HG02852 (cell line): ENCODE results near the gene ARAP2.

Experiments used
- ATAC-seq: cut with Tn5 transposase; IDR thresholded peaks from one replicate; pipeline ENCODE4 v1.9.1; 2021; ENCODE audit warnings: mild to moderate bottlenecking, moderate library complexity; ENCODE audit not compliant: unreplicated experiment

ARAP2 gene

DNA sequence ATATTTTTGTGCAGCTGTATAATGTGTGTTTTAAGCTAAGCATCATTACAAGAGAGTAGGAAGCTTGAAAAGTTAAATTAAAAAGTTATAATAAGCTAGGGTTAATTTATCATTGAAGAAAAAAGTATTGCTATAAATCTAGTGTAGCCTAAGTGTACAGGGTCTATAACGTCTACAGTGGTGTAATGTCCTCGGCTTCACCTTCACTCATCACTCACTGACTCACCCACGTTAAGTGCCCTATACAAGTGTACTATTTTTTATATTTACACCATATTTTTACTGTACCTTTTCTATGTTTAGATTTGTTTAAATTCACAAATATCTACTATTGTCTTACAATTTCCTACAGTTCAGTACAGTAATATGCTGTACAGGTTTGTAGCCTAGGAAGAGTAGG, 23.5 kb downstream of the ARAP2 start:
- no peak for ATAC-seq

DNA sequence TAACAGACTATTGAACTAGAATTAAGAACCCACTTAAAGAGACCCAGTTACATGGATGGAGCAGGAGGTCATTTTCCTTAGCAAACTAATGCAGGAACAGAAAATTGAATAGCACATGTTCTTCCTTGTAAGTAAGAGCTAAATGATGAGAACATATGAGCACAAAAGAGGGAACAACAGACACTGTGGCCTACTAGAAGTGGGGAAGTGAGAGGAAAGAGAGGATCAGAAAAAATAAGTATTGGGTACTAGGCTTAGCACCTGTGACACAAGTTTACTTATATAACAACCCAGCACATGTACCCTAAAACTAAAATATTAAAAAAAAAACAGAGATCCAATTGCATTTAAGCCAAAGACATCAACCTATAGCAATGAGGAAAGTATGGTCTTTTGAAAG, 26.2 kb downstream of the ARAP2 start:
- ATAC-seq, result peak; percentile 68

DNA sequence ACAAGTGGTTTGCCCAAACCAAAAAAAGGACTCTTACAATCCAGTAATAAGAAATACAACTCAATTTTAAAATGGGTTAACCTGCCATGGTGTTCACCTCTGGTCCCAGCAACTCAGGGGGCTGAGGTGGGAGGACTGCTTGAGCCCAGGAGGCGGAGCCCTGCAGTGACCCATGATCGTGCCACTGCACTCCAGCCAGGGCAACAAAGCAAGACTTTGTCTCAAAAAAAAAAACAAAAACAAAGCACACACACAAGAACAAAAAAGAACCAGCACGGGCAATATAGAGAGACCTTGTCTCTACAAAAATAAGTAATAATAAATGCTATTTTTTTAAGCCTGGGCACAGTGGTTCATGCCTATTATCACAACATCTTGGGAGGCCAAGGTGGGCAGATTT, 28.7 kb downstream of the ARAP2 start:
- ATAC-seq, result no peak

DNA sequence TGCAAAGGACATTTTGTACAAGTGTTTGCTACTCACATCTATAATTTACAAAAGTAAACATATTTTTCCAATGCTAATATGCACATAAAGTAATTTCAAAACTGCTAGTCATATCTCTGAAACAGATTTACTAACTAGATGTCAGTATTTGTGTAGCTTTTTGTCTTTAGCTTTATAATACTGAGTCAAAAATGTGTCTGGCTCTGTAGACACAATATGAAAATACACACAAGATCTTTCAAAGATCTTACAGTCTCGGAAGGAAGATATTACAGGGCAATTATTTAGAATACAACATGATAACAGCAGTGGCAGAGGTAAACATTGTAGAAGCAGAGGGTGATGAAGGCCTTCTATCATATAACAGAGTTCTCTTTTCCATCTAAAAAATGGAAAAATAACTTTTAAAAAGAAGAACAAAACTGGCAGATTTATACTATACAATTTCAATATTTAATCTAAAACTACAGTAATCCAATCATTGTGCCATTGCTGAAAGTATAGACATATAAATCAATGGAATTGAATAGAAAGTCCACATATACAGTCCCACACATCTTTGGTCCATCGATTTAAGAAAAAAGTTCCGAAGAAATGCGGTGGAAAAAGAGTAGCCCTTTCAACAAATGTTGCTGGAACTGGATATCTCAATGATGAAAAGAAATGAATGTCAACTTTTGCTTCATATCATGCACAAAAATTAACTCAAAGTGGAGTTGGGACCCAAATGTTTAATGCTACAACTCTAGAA, 29.4 kb downstream of the ARAP2 start:
- ATAC-seq, result no peak

DNA sequence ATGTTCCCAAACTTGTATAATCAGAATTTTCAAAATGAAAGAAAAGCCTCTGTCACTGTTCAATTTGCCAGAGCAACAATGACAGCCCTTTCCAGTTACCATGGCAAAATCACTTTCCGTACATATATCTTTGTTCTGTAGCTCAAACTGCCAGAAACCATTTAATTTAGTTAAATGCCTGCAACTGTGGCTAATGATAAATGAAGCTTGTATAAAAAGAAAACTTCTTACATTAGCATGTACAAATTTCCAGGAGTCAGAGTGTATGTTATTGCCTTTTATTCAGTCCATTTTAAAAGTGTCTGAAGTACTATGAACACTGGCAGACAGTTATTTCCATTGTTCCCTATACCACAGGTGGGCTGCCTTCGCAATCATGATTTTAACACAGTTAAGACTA, 30.3 kb downstream of the ARAP2 start:
- ATAC-seq, result no peak

DNA sequence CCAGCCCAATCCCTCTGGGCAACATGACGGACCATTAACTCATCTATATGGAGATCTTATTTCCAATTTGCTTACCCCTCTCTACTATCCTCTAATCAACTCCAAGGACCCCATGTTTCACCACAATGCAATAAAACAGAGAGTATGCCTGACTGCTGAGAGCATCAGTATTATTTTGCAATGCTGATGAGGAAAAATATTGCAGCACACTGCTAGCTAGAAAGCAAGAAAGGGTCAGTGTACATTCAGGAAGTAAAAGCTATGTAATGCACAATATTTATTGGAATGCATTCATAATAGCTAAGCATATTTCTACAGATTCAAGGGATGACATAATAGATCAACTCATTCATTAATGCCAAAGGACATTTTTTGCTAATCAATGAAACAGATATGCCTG, 33.2 kb downstream of the ARAP2 start:
- ATAC-seq, result no peak

DNA sequence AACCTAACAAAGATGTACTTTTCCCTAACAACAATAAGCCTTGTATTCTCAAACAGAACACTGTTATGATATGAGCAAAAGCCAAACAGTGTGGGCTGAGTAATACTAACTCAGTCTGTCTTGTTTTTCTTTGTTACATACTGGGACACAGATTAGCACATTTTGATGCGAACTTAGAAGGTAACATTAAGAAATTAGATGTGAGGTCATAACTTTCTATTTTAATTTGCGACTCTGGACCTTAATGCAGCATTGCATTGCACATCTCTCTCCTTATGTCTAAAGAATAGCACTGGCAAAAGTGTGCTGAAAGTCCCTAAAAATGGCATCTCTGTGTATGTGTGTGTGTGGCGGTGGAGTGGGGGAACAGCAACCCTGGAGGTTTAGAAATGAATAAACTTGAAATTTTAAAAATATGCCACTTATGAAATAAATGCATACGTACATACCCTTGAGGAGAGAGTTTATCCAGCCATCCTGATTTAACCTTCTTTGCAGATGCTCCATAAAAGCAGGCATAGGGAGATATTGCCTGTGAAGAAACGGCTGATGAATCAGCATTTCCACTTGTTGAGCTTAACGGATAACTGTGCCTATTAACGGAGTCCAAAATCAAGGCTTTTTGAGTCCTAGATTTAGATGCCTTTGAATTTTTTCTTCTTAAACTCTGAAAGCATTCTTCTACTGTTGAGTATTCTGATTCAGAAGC, 34.2 kb downstream of the ARAP2 start:
- peak; percentile 63 for ATAC-seq

DNA sequence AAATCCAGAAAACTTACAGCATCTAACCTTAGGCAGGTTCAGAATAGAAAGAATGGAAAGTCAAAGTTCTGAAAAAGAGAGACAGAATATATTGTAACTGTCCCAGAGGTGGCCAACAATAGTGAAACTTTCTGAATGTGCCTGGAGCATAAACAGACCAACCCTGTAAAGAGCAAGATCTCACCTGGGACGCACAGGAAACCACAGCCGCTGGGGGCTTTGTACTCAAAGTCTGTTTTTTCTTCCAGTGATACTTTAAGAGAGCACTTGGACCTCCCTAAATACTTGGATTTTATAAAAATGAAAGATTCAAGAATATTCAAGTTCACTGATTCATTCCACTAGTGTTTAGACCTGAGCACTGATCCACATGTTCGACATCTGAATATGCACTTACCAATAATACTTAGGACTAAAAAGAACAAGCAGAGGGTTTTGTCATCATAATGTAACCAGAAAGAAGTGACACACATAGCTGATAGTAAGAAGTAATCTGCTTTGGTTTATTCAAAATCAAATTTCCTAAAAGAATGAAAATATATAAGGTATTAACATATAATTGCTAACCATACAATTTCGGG, 35.3 kb downstream of the ARAP2 start:
- ATAC-seq, result peak; percentile 79

DNA sequence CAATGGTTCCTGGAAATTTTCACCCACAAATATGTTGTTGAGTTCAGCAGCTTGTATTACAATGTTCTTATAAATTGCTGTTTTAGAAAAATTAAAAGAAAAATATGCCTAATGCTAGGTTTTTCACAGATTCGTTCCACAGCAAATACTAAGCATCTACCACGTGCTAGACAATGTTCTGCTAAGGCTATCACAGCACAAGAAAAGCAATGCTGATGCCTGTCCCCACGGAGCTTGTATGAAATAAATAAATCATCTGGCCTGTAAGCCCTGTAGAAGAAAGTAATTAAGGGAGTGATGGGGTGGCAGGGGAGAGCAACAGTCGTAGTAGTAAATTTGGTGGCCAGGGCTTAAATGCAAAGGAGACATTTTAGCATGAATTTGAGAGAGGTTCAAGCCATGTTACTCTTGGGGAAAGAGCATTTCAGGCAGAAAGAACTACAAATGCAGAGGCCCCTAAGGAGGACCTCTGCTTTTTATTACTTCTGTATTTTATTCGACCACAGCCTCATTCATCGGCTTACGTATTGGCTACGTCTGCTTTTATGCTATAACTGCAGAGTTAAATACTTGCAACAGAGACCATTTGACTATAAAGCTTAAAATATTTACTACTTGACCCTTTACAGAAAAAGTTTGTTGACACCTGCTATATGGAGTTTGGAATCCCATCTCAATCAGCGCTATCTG, 36.3 kb downstream of the ARAP2 start:
- ATAC-seq, result no peak

DNA sequence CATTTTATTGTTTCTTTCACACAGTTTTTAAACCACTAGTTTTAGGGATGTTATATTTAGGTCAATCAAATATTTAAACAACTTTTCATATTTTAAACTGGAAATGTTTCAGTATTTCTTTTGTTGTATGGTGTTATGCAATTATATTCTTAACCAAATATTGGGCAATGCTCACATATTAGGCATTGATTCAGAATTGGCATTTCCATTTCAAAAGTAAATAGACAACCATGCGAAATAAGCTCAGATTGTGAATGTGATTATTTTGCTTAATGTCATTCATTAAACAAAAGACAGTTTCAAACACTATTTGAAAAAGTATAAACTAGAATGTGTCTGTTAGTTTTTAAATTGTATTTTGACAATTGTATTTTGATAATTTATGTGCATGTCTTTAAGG, 36.9 kb downstream of the ARAP2 start:
- ATAC-seq, result no peak

DNA sequence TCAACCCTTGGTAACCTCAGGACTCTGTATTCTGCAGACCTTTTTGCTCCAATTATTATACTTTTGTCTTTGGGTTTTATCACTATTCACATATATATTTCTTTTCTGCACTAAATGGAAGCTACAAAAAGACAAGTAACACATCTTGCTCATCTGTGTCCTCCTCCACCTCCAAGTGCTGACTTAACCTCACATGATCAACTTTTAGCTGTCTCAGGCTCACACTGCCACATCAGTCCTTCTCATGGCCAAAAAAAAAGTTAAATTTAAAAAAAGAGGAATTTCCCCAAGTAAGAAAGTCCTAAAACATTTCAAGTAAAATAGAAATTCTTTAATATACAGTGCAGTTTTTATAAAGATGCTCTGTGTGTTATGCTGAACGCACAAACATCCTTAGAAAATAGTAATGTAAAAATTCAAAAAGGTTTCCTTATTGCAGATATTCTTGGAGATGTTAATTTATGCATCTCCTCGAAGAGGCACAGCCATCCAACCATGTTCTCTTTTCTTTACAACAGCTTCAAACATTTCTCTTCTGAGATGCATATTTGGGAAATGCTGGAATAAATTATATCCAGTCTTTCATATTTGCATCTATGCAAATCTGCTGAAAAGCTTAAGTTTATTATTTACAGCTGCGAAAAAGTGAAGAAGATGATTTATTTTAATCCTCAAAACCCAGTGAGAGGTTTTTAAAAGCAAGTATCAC, 37.6 kb downstream of the ARAP2 start:
- no peak for ATAC-seq

DNA sequence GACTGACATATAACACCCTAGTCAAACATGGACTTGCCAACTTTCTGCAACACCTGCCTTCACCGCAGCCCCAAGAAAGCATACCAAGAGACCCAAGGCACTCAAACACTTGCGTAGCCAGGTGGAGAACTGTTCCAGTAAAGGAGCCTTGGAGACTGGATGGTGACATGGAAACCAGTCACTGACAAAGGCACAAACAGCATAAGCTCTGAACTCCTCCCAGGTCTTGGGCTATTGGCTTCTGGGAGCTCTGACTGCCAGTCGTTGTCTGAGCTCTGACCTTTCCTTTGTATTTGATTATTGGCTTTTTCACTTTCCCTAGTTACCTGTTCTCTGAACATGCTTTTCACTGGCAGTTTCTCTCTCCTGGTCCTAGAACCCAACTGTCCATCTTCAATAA, 38.3 kb downstream of the ARAP2 start:
- ATAC-seq, result no peak

DNA sequence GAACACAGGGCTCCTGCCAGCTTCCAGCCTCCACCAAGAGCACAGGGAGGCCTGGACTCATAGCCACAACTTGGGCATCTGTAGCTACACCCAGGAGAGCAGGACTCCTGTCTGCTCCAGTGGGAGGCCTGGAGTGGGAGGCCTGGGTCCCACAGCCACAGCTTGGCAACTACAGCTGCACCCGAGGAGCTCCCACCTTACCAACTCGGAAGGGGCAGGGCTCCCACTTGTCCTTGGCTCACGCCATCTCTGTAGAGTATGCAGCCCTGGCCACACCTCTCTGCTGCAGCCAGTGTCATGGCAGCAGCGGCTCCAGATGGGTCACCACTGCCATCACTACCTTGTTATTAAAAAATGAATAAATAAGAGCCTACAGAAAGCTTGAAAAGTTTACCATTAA, 45.5 kb downstream of the ARAP2 start:
- ATAC-seq, result no peak

DNA sequence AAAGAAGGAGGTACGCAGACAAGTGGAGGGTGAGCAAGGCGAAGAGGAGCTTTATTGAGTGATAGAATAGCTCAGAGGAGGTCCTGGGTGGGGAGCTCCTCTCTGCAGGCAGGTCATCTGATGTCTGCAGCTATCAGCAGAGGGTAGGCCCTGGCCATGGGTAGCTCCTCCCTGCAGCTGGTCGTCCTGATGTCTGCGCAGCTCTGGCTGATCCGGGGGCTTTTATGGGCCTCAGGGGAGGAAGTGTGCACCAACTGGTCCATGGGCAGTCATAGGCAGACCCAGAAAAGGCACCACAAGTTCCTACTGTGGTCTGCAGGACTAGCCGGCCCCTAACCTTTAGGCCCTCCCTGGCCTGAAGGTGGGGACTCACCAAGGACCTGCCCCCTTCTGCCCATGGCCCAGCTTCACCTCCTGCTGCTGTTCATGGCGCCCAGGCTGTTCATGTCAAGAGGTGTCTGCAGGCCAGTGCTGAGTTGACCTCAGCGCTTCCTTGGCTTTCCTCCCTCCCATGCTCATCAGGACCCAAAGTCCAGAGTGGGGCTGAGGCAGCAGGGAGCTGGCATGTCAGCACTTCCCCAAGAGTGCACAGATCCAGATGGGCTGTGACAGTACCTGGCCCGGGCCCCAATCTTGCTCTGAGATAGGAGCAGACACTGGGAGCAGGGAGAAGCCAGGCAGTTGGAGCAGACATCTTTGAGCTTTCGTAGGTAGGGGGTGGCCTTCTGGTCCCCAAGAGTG, 46.1 kb downstream of the ARAP2 start:
- no peak for ATAC-seq

DNA sequence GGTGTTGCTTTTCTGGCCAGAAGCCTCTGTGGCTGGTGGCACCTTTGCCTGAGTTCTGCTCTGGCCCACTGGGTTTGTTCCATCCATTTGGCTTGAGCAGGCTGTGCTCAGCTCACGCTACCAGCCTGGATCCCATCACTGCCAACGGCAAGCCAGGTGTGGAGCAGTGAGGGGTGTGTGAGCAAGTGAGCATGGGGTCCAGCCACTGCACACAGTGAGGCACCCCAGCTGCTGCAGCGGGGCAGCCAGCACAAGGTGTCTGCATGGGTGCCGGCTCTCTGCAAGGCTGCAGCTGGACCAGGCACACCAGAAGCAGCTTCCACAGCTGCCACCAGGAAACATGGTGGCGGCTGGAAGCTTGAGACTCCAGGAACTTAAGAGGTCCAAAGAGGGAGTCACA, 46.8 kb downstream of the ARAP2 start:
- no peak for ATAC-seq

DNA sequence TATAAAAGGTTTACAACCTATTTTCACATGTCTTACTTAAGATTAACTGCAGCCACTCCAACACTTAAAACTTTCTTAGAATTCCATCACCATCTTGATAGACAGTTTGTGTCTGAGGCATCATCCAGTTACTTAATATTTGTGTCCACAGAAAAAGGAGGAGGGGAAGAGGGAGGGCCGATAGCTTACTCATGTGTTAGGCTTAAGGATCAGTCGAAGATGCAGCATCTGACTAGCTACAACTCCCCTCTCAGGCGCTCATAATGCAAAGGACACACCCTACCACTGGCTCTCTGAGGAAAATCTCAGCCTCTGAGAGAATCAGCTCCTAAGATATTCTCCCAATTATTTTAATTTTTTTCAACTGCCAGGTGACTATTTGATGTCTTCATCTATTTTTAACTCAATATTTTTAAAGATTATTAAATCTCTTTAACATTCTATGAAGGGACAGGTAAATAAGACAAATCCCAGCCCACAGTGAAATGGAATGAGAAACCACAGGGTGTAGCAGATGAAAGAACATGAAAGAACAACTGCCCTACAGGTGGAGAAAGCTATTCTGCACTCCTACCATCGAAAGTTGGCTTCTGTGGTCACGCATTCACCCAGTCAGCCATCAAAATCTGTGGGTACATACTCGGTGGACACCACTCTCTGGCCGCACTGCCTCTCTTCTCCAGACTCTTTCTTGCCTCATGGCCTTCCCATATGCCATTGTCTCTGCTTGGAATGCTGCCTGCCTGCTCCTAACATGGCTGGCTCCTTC, 48.0 kb downstream of the ARAP2 start:
- no peak for ATAC-seq

DNA sequence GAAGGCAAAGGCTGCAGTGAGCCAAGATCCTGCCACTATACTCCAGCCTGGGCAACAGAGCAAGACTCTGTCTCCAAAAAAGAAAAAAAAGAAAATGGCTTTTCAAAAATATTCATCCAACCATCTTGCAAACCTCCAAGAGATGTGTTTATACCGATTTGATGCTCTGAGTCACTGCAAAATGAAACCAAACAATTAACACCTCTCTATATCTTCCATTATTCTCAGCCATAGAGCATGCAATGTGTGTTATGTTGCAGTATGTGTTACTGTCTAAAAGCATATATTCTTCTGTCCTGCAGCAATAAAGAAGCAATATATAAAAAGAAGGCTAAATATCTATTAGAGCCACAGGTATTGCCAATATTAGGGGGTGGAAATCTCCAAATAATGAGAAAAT, 51.4 kb downstream of the ARAP2 start:
- no peak for ATAC-seq

DNA sequence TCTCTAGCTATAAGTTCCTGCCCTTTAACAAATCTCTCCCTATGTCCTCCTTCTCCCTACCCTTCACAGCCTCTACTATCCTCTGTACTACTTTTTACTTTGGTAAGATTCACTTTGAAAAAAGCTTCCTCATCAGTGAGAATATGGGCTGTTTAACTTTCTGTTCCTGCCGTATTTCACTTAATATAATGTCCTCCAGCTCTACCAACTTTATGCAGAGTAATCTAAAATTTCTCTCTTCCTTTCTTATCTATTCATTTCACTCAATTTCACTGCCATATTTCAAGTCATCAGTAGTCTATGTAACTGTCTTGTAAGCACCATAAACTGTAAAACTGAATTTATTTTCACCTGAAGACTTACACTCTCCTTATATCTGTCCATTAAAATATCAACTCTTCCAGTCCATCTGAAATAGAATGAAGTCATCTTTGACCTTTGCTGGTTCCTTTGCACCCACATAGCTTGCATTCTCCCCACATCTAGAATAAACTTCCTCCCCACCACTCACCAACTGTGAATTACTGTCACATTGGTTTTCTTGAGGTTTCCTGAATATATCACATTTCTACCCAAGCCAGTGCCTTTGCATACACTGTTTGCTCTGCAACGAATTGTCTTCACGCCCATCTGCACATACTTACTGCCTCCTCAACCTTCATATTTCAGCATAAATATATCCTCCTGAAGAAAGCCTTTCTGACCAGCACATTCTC, 54.6 kb downstream of the ARAP2 start:
- peak; percentile 87 for ATAC-seq

DNA sequence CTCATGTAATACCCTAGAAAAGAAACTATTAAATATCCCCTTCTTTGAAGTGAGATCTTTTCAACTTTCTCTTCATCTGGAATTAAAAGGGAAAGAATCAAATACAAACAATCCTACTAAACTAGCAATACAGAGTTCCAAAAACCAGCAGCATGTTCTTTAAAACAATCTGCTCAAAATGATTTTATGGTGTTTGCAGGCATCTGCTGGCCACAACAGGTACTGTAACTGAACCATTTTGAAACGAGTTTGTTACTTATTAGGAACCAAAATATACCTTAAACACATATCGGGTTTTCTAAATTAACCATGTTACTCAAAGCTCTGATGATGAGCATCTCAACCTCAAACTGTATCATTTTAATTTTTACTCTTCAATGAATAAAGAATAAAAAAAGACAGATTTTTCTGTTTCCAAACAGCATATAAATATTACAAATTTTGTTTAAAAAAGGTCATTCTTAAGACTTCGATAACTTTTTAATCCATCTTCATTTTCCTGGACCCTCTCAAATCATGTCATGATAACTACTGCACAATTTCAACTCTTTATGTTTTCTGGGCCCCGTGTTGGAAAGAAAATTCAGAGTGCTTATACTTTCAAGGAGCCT, 56.5 kb downstream of the ARAP2 start:
- ATAC-seq, result no peak
